WTC11 (cell line): Measurements from ENCODE around the gene ANKRD13A. TPM values are rescaled to one million over a fixed set of nuclear protein-coding genes. Genes with fewer than 3 reads are reported as not detected.

Source experiments
- ATAC-seq: fragments of 200-7000 bp; cut with Tn5 transposase; 2 replicates; pipeline ENCODE4 v1.10.0; 2021; ENCODE audit warnings: mild to moderate bottlenecking, moderate library complexity
- Bru-seq: library from RNA; stranded (reverse); fragments of 400-500 nt; gene quantifications from one replicate; lab custom pipeline; 2021; lab: Mats Ljungman, UMichigan
- CTCF ChIA-PET: fragments of 300-600 bp; sonication (Branson Sonifier 250); formaldehyde crosslinking; loops from one replicate; lab custom pipeline; 2021; ENCODE audit warnings: antibody characterized with exemption; lab: Charles Lee
- POLR2A ChIA-PET: fragments of 350-600 bp; sonication (Branson Sonifier 250); formaldehyde crosslinking; loops from one replicate; lab custom pipeline; 2021; ENCODE audit warnings: antibody characterized with exemption; lab: Charles Lee
- DNase-seq: peaks from one replicate; pipeline ENCODE4 v3.0.0; 2021; ENCODE audit warnings: low spot score
- H3K27ac Mint-ChIP-seq: 2 replicates; pipeline ENCODE4 v1.8.0; 2021; ENCODE audit warnings: mixed read lengths
- H3K27me3 Mint-ChIP-seq: 2 replicates; pipeline ENCODE4 v1.8.0; 2021; ENCODE audit warnings: low read depth, mild to moderate bottlenecking, moderate library complexity, mixed read lengths
- H3K36me3 Mint-ChIP-seq: 2 replicates; pipeline ENCODE4 v1.8.0; 2021; ENCODE audit warnings: mixed read lengths
- H3K4me1 Mint-ChIP-seq: 2 replicates; pipeline ENCODE4 v1.8.0; 2022; ENCODE audit warnings: mixed read lengths
- H3K4me3 Mint-ChIP-seq: 2 replicates; pipeline ENCODE4 v1.8.0; 2021; ENCODE audit warnings: mild to moderate bottlenecking, moderate library complexity, mixed read lengths
- H3K9me3 Mint-ChIP-seq: 2 replicates; pipeline ENCODE4 v1.8.0; 2021; ENCODE audit warnings: mixed read lengths
- ATF1 ChIP-seq: sonication (generic); formaldehyde crosslinking; IDR thresholded peaks from 2 replicates; pipeline ENCODE4 v1.8.1; 2023; ENCODE audit warnings: mild to moderate bottlenecking, moderate library complexity, missing genetic modification reagents
- CREB1 ChIP-seq: sonication (generic); formaldehyde crosslinking; IDR thresholded peaks from 2 replicates; pipeline ENCODE4 v1.8.0; 2023; ENCODE audit warnings: mild to moderate bottlenecking, missing genetic modification reagents
- CREM ChIP-seq: sonication (generic); formaldehyde crosslinking; IDR thresholded peaks from 2 replicates; pipeline ENCODE4 v1.8.1; 2022; ENCODE audit warnings: mild to moderate bottlenecking, missing genetic modification reagents, moderate library complexity
- EMX1 ChIP-seq: fragments of 250-450 bp; sonication (Bioruptor Pico); IDR thresholded peaks from 2 replicates; pipeline ENCODE4 v1.8.0; 2021; ENCODE audit warnings: mild to moderate bottlenecking
- FOXP1 ChIP-seq: sonication (generic); formaldehyde crosslinking; IDR thresholded peaks from 2 replicates; pipeline ENCODE4 v1.8.0; 2022; ENCODE audit warnings: missing genetic modification reagents, mild to moderate bottlenecking, moderate library complexity, borderline replicate concordance
- GABPB1 ChIP-seq: sonication (generic); formaldehyde crosslinking; IDR thresholded peaks from 2 replicates; pipeline ENCODE4 v1.8.1; 2023; ENCODE audit warnings: mild to moderate bottlenecking, missing genetic modification reagents
- KAT7 ChIP-seq: sonication (generic); formaldehyde crosslinking; IDR thresholded peaks from 2 replicates; pipeline ENCODE4 v1.8.1; 2023; ENCODE audit warnings: missing genetic modification reagents, mild to moderate bottlenecking, borderline replicate concordance
- NFE2L1 ChIP-seq: sonication (generic); formaldehyde crosslinking; IDR thresholded peaks from 2 replicates; pipeline ENCODE4 v1.8.1; 2023; ENCODE audit warnings: missing genetic modification reagents
- SOX15 ChIP-seq: fragments of 250-450 bp; sonication (Bioruptor Pico); IDR thresholded peaks from 2 replicates; pipeline ENCODE4 v1.9.0; 2021; ENCODE audit warnings: mild to moderate bottlenecking
- SP1 ChIP-seq: sonication (generic); formaldehyde crosslinking; conservative IDR thresholded peaks from 2 replicates; pipeline ENCODE4 v1.8.1; 2022; ENCODE audit warnings: missing genetic modification reagents
- TEAD1 ChIP-seq: sonication (generic); formaldehyde crosslinking; IDR thresholded peaks from 2 replicates; pipeline ENCODE4 v1.8.0; 2022; ENCODE audit warnings: mild to moderate bottlenecking, missing genetic modification reagents
- ZNF121 ChIP-seq: sonication (generic); formaldehyde crosslinking; IDR thresholded peaks from 2 replicates; pipeline ENCODE4 v1.8.0; 2023; ENCODE audit warnings: missing genetic modification reagents
- ZNF138 ChIP-seq: sonication (generic); formaldehyde crosslinking; conservative IDR thresholded peaks from 2 replicates; pipeline ENCODE4 v1.8.1; 2022; ENCODE audit warnings: mild to moderate bottlenecking, moderate library complexity, missing genetic modification reagents
- long read RNA-seq, 3 experiments: library from RNA in 1 of 3; library from capped mRNA in 1 of 3; library from polyadenylated mRNA in 1 of 3; unstranded in 2 of 3; stranded (forward) in 1 of 3; transcript quantifications; one replicate each; pipeline ENCODE4 v2.0.0, GENCODE V29; 2021
- total RNA-seq: library from RNA; stranded (reverse); gene quantifications from 3 replicates; pipeline ENCODE4 v1.2.3, GENCODE V29; 2021
- TF ChIP-seq, protein P1 (sequence below): sonication (generic); formaldehyde crosslinking; IDR thresholded peaks from 2 replicates; pipeline ENCODE4 v1.8.0; 2022; ENCODE audit warnings: missing genetic modification reagents
- TF ChIP-seq, protein P2 (sequence below): sonication (generic); formaldehyde crosslinking; IDR thresholded peaks from 2 replicates; pipeline ENCODE4 v1.8.0; 2022; ENCODE audit warnings: mild to moderate bottlenecking, missing genetic modification reagents
- TF ChIP-seq, protein P3 (sequence below): sonication (generic); formaldehyde crosslinking; IDR thresholded peaks from 2 replicates; pipeline ENCODE4 v1.8.0; 2022; ENCODE audit warnings: mild to moderate bottlenecking, missing genetic modification reagents
- TF ChIP-seq, protein P4 (sequence below): sonication (generic); formaldehyde crosslinking; IDR thresholded peaks from 2 replicates; pipeline ENCODE4 v1.8.1; 2022; ENCODE audit warnings: mild to moderate bottlenecking, moderate library complexity, missing genetic modification reagents
- TF ChIP-seq, protein P5 (sequence below): sonication (generic); formaldehyde crosslinking; IDR thresholded peaks from 2 replicates; pipeline ENCODE4 v1.8.1; 2023; ENCODE audit warnings: mild to moderate bottlenecking, missing genetic modification reagents, moderate library complexity
- TF ChIP-seq, protein P6 (sequence below): sonication (generic); formaldehyde crosslinking; conservative IDR thresholded peaks from 2 replicates; pipeline ENCODE4 v1.8.1; 2022; ENCODE audit warnings: mild to moderate bottlenecking, missing genetic modification reagents

The ANKRD13A gene
- total RNA-seq, result 17.6 to 22.4 TPM (median 18.3 TPM) in 3 replicates
- percentile 57 among the genes with signal in this experiment for Bru-seq, nascent RNA
- long read RNA-seq, experiment 1, full-length matches to known transcripts, result 17 of 63 reads
- long read RNA-seq, experiment 1, partial matches to known transcripts, result 6 of 63 reads
- long read RNA-seq, experiment 1, other reads (novel, unspliced or antisense), result 40 of 63 reads
- long read RNA-seq, experiment 2, full-length matches to known transcripts, result 9 of 24 reads
- long read RNA-seq, experiment 2, partial matches to known transcripts, result 2 of 24 reads
- long read RNA-seq, experiment 2, other reads (novel, unspliced or antisense), result 13 of 24 reads
- long read RNA-seq, experiment 3, partial matches to known transcripts, result 0 of 3 reads
- long read RNA-seq, experiment 3, other reads (novel, unspliced or antisense), result 3 of 3 reads

DNA sequence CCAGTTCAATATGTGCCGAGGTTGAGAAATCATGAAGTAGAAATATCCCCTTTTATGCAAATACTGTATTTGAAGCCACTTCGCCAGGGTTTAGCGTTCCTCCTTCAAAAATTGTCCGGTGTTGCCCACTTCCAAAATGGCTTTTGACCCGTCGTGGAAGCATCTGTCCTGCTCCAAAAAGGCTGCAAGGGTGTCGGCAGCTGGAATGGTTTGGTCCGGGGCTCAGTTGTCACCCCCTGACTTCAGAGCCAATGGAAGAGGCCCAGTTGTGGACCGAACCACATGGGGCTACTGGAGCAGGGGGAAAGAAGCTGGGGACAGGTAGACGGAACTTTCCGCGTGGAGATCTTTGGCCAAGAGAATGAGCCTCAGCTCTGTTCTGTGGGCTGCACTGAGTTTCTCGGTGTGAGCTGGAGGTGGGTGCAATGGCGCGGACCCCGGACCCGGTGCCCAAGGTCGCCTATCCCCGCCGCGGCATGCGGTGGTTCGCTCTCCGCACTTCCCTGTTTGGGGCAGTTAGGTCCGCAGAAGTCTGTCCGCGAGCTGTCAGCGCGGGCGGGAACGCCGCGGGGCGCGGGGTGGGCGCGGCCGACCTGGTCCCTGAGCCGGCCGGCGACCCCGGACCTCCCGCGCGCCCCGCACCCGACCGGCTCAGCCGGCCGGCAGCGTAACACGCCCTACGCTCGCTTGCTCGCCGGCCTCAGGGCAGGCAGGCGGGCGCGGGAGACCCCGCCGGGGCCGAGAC, at the start of gene ANKRD13A:
TSS of gene ANKRD13A (plus strand) at position 527 of the 745 bp plus-strand sequence. CDS start 259 bp downstream, outside the sequence.
- H3K36me3 Mint-ChIP-seq, result no peaks in the 10 kb centered on the region
- ChIA-PET POLR2A (no interaction called here), CTCF (interaction anchor here (0.6 to 1.1 kb wide), 5 partner anchors 11 to 451 kb away, joined by 3 to 6 read pairs (median 3); partner anchors contain the start of gene ARPC3)
- ATAC-seq (peak; percentile 75), DNase-seq (peak; percentile 85)
- H3K27me3 Mint-ChIP-seq, result peaks cover 13% of the 10 kb centered on the region
- H3K4me3 Mint-ChIP-seq, result peak within 1 kb of the TSS; percentile 98
- peak within 1 kb of the TSS; percentile 93 for H3K27ac Mint-ChIP-seq
- no peak for TF ChIP-seq EMX1 (CRISPR knock-in tag)
- no peak for TF ChIP-seq ZNF138 (CRISPR knock-in tag)
- TF ChIP-seq, protein P1, sequence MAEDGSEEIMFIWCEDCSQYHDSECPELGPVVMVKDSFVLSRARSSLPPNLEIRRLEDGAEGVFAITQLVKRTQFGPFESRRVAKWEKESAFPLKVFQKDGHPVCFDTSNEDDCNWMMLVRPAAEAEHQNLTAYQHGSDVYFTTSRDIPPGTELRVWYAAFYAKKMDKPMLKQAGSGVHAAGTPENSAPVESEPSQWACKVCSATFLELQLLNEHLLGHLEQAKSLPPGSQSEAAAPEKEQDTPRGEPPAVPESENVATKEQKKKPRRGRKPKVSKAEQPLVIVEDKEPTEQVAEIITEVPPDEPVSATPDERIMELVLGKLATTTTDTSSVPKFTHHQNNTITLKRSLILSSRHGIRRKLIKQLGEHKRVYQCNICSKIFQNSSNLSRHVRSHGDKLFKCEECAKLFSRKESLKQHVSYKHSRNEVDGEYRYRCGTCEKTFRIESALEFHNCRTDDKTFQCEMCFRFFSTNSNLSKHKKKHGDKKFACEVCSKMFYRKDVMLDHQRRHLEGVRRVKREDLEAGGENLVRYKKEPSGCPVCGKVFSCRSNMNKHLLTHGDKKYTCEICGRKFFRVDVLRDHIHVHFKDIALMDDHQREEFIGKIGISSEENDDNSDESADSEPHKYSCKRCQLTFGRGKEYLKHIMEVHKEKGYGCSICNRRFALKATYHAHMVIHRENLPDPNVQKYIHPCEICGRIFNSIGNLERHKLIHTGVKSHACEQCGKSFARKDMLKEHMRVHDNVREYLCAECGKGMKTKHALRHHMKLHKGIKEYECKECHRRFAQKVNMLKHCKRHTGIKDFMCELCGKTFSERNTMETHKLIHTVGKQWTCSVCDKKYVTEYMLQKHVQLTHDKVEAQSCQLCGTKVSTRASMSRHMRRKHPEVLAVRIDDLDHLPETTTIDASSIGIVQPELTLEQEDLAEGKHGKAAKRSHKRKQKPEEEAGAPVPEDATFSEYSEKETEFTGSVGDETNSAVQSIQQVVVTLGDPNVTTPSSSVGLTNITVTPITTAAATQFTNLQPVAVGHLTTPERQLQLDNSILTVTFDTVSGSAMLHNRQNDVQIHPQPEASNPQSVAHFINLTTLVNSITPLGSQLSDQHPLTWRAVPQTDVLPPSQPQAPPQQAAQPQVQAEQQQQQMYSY (CRISPR knock-in tag), result no peak
- peak; percentile 43; the same call in 1 of the 2 replicates for TF ChIP-seq GABPB1 (CRISPR knock-in tag)
- TF ChIP-seq, protein P2, sequence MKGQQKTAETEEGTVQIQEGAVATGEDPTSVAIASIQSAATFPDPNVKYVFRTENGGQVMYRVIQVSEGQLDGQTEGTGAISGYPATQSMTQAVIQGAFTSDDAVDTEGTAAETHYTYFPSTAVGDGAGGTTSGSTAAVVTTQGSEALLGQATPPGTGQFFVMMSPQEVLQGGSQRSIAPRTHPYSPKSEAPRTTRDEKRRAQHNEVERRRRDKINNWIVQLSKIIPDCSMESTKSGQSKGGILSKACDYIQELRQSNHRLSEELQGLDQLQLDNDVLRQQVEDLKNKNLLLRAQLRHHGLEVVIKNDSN, result peak; percentile 69; the same call in 1 of the 2 replicates
- TF ChIP-seq, protein P3, sequence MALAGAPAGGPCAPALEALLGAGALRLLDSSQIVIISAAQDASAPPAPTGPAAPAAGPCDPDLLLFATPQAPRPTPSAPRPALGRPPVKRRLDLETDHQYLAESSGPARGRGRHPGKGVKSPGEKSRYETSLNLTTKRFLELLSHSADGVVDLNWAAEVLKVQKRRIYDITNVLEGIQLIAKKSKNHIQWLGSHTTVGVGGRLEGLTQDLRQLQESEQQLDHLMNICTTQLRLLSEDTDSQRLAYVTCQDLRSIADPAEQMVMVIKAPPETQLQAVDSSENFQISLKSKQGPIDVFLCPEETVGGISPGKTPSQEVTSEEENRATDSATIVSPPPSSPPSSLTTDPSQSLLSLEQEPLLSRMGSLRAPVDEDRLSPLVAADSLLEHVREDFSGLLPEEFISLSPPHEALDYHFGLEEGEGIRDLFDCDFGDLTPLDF, result no peak
- 0 out of 2 replicates have a peak, but pooled peaks have one; percentile 41 for TF ChIP-seq SP1 (CRISPR knock-in tag)
- peak; percentile 47; the same call in 1 of the 2 replicates for TF ChIP-seq KAT7 (CRISPR knock-in tag)
- TF ChIP-seq, protein P4, sequence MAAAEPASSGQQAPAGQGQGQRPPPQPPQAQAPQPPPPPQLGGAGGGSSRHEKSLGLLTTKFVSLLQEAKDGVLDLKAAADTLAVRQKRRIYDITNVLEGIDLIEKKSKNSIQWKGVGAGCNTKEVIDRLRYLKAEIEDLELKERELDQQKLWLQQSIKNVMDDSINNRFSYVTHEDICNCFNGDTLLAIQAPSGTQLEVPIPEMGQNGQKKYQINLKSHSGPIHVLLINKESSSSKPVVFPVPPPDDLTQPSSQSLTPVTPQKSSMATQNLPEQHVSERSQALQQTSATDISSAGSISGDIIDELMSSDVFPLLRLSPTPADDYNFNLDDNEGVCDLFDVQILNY, result 0 out of 2 replicates have a peak, but pooled peaks have one; percentile 31
- 0 out of 2 replicates have a peak, but pooled peaks have one; percentile 14 for TF ChIP-seq NFE2L1 (CRISPR knock-in tag)
- no peak for TF ChIP-seq SOX15 (CRISPR knock-in tag)
- 0 out of 2 replicates have a peak, but pooled peaks have one; percentile 14 for TF ChIP-seq ATF1 (CRISPR knock-in tag)
- TF ChIP-seq, protein P5, sequence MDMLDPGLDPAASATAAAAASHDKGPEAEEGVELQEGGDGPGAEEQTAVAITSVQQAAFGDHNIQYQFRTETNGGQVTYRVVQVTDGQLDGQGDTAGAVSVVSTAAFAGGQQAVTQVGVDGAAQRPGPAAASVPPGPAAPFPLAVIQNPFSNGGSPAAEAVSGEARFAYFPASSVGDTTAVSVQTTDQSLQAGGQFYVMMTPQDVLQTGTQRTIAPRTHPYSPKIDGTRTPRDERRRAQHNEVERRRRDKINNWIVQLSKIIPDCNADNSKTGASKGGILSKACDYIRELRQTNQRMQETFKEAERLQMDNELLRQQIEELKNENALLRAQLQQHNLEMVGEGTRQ (CRISPR knock-in tag), result peak; percentile 89
- no peak for TF ChIP-seq FOXP1
- TF ChIP-seq CREM, result 0 out of 2 replicates have a peak, but pooled peaks have one; percentile 30
- TF ChIP-seq, protein P6, sequence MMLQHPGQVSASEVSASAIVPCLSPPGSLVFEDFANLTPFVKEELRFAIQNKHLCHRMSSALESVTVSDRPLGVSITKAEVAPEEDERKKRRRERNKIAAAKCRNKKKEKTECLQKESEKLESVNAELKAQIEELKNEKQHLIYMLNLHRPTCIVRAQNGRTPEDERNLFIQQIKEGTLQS, result no peak
- no peak for TF ChIP-seq CREB1
- 0 out of 2 replicates have a peak, but pooled peaks have one; percentile 22 for TF ChIP-seq TEAD1 (CRISPR knock-in tag)
- no peak for TF ChIP-seq ZNF121 (CRISPR knock-in tag)
- H3K9me3 Mint-ChIP-seq, result no peaks in the 10 kb centered on the region
- peaks cover 33% of the 10 kb centered on the region for H3K4me1 Mint-ChIP-seq
